HepG2 (cell line): Measurements from ENCODE around the gene PIP5K1A. TPM values are rescaled to one million over a fixed set of nuclear protein-coding genes. Genes with fewer than 3 reads are reported as not detected.

Source experiments
- AGO2 ChIP-seq: fragments of 200-400 bp; formaldehyde crosslinking; optimal IDR thresholded peaks from 2 replicates; pipeline ENCODE3; 2017; ENCODE audit warnings: mild to moderate bottlenecking, low read depth, low read length, moderate library complexity
- ASH2L ChIP-seq: fragments of 300-600, 200-600 bp; sonication (generic); IDR thresholded peaks from 2 replicates; pipeline ENCODE4 v1.7.0; 2017; ENCODE audit warnings: low read depth, mild to moderate bottlenecking, moderate library complexity, mixed read lengths, low read length; ENCODE audit not compliant: insufficient read length
- GABPA ChIP-seq, 2 experiments: IDR thresholded peaks; 2 replicates each; pipeline ENCODE4 v1.6.1; 2011 to 2016; ENCODE audit warnings: low read depth in 2 of 2, low read length in 1 of 2, missing biosample characterization in 1 of 2, missing genetic modification characterization in 1 of 2
- KMT2A ChIP-seq: sonication (generic); formaldehyde crosslinking; IDR thresholded peaks from 2 replicates; pipeline ENCODE4 v1.4.0; 2020; ENCODE audit warnings: missing genetic modification reagents
- NFE2 ChIP-seq: sonication (generic); formaldehyde crosslinking; IDR thresholded peaks from 2 replicates; pipeline ENCODE4 v1.4.0; 2020; ENCODE audit warnings: missing genetic modification reagents
- NKX3-1 ChIP-seq: sonication (generic); formaldehyde crosslinking; IDR thresholded peaks from 2 replicates; pipeline ENCODE4 v1.5.0; 2020; ENCODE audit warnings: missing genetic modification reagents
- RBAK ChIP-seq: sonication (generic); formaldehyde crosslinking; IDR thresholded peaks from 2 replicates; pipeline ENCODE4 v1.5.1; 2020; ENCODE audit warnings: mild to moderate bottlenecking, missing genetic modification reagents
- ZNF337 ChIP-seq: sonication (generic); formaldehyde crosslinking; IDR thresholded peaks from 2 replicates; pipeline ENCODE4 v1.5.1; 2020; ENCODE audit warnings: missing genetic modification reagents, low read depth, mild to moderate bottlenecking, borderline replicate concordance
- ZNF619 ChIP-seq: sonication (generic); formaldehyde crosslinking; IDR thresholded peaks from 2 replicates; pipeline ENCODE4 v1.4.0; 2020; ENCODE audit warnings: mild to moderate bottlenecking, missing genetic modification reagents
- polyA plus RNA-seq, 8 experiments: library from polyadenylated mRNA; depleted of rRNA in 3 of 8; stranded (reverse) in 7 of 8; unstranded in 1 of 8; fragments of >200 nt; fragmentation: Illumina TruSeq in 4 of 8; extraction: Trizol in 4 of 8; gene quantifications; 2 replicates each; pipeline versions ENCODE4 v1.2.1 to v1.2.3, GENCODE V29; 2011 to 2016; ENCODE audit warnings: low read depth in 4 of 8, missing spikeins in 1 of 8, mixed read lengths in 1 of 8; ENCODE audit not compliant: insufficient read depth in 1 of 8
- total RNA-seq, 5 experiments: library from RNA; depleted of rRNA; stranded (reverse); fragments of >200 nt; fragmentation: Illumina TruSeq; extraction: Trizol; gene quantifications; 2 replicates each; pipeline ENCODE4 v1.2.3, GENCODE V29; 2016; ENCODE audit warnings: low read depth in 1 of 5
- TF ChIP-seq, protein P1 (sequence below): IDR thresholded peaks from 2 replicates; pipeline ENCODE4 v1.6.1; 2012; ENCODE audit warnings: low read length, improper control_type of control experiment
- TF ChIP-seq, protein P2 (sequence below), 2 experiments: IDR thresholded peaks; 2 replicates each; pipeline ENCODE4 v1.6.1; 2011 to 2012; ENCODE audit warnings: low read length in 2 of 2, borderline replicate concordance in 1 of 2, low read depth in 1 of 2, mild to moderate bottlenecking in 1 of 2, moderate library complexity in 1 of 2
- TF ChIP-seq, protein P3 (sequence below): IDR thresholded peaks from 2 replicates; pipeline ENCODE4 v1.6.1; 2016
- TF ChIP-seq, protein P4 (sequence below): IDR thresholded peaks from 2 replicates; pipeline ENCODE4 v1.6.1; 2016; ENCODE audit warnings: low read depth, missing genetic modification reagents, missing compliant biosample characterization

The PIP5K1A gene
- total and polyA plus RNA-seq, 2 of the 13 experiments (the other 11 are each of a cell fraction or from before 2014, with no cell fraction given): 45.3 to 65.1 TPM

DNA sequence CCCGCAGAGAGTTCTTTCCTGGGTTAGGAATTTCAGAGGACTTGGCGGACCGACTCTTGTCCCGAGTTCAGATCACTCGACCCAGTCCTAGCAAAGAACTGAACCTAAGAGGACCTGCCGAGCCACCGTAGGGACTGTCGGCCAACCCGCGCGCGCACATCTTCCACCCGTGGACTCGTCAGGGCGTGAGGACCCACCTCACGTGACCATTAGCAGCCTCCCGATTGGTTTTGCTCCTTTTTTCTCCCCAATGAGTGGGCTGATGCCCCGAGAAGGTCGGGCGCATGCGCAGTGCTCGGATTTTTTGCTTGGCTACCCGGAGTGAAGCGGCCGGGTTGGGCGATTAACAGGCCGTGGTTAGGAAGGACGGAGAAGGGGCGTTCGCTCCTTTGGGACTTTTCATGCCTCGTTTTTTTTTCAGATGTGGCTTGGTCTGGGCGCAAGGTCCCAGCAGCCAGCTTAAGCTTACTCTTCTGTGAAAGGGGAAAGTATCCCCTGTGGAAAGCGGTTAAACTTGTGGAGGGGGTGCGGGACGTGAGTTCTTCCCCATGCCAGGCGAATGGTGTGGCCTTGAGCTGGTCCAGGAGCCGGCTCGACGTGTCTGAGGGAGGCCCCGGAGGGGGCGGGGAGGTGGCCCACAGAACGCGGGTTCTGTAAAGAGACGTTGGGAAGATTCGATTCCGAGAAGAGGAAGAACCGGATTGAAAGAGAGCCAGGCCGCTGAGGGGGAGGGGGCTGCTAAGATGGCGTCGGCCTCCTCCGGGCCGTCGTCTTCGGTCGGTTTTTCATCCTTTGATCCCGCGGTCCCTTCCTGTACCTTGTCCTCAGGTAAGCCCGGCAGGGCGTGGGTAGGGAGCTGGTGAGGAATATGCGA is at the start of gene PIP5K1A (continued):
- TF ChIP-seq ASH2L: peak; percentile 52
- no peak for TF ChIP-seq RBAK (CRISPR knock-in tag)
- TF ChIP-seq GABPA (IDR thresholded peaks at IDR 0.05; ENCODE audit: low read depth, low read length): no peak
- TF ChIP-seq GABPA (CRISPR knock-in tag; IDR thresholded peaks at IDR 0.05; ENCODE audit: low read depth): no peak
- TF ChIP-seq, protein P1, sequence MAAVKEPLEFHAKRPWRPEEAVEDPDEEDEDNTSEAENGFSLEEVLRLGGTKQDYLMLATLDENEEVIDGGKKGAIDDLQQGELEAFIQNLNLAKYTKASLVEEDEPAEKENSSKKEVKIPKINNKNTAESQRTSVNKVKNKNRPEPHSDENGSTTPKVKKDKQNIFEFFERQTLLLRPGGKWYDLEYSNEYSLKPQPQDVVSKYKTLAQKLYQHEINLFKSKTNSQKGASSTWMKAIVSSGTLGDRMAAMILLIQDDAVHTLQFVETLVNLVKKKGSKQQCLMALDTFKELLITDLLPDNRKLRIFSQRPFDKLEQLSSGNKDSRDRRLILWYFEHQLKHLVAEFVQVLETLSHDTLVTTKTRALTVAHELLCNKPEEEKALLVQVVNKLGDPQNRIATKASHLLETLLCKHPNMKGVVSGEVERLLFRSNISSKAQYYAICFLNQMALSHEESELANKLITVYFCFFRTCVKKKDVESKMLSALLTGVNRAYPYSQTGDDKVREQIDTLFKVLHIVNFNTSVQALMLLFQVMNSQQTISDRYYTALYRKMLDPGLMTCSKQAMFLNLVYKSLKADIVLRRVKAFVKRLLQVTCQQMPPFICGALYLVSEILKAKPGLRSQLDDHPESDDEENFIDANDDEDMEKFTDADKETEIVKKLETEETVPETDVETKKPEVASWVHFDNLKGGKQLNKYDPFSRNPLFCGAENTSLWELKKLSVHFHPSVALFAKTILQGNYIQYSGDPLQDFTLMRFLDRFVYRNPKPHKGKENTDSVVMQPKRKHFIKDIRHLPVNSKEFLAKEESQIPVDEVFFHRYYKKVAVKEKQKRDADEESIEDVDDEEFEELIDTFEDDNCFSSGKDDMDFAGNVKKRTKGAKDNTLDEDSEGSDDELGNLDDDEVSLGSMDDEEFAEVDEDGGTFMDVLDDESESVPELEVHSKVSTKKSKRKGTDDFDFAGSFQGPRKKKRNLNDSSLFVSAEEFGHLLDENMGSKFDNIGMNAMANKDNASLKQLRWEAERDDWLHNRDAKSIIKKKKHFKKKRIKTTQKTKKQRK: no peak
- TF ChIP-seq ZNF619 (CRISPR knock-in tag): no peak
- no peak for TF ChIP-seq NKX3-1
- TF ChIP-seq, protein P2, sequence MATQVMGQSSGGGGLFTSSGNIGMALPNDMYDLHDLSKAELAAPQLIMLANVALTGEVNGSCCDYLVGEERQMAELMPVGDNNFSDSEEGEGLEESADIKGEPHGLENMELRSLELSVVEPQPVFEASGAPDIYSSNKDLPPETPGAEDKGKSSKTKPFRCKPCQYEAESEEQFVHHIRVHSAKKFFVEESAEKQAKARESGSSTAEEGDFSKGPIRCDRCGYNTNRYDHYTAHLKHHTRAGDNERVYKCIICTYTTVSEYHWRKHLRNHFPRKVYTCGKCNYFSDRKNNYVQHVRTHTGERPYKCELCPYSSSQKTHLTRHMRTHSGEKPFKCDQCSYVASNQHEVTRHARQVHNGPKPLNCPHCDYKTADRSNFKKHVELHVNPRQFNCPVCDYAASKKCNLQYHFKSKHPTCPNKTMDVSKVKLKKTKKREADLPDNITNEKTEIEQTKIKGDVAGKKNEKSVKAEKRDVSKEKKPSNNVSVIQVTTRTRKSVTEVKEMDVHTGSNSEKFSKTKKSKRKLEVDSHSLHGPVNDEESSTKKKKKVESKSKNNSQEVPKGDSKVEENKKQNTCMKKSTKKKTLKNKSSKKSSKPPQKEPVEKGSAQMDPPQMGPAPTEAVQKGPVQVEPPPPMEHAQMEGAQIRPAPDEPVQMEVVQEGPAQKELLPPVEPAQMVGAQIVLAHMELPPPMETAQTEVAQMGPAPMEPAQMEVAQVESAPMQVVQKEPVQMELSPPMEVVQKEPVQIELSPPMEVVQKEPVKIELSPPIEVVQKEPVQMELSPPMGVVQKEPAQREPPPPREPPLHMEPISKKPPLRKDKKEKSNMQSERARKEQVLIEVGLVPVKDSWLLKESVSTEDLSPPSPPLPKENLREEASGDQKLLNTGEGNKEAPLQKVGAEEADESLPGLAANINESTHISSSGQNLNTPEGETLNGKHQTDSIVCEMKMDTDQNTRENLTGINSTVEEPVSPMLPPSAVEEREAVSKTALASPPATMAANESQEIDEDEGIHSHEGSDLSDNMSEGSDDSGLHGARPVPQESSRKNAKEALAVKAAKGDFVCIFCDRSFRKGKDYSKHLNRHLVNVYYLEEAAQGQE (IDR thresholded peaks at IDR 0.05; ENCODE audit: borderline replicate concordance in 1 of 2, low read depth in 1 of 2, low read length in 2 of 2): peak in 1 of 2 experiments; percentile 12; a peak in 1 of 4 replicates
- peak; percentile 64 for TF ChIP-seq KMT2A (CRISPR knock-in tag)
- TF ChIP-seq, protein P3, sequence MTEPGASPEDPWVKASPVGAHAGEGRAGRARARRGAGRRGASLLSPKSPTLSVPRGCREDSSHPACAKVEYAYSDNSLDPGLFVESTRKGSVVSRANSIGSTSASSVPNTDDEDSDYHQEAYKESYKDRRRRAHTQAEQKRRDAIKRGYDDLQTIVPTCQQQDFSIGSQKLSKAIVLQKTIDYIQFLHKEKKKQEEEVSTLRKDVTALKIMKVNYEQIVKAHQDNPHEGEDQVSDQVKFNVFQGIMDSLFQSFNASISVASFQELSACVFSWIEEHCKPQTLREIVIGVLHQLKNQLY (CRISPR knock-in tag): no peak
- 0 out of 2 replicates have a peak, but pooled peaks have one; percentile 16 for TF ChIP-seq ZNF337 (CRISPR knock-in tag)
- TF ChIP-seq, protein P4, sequence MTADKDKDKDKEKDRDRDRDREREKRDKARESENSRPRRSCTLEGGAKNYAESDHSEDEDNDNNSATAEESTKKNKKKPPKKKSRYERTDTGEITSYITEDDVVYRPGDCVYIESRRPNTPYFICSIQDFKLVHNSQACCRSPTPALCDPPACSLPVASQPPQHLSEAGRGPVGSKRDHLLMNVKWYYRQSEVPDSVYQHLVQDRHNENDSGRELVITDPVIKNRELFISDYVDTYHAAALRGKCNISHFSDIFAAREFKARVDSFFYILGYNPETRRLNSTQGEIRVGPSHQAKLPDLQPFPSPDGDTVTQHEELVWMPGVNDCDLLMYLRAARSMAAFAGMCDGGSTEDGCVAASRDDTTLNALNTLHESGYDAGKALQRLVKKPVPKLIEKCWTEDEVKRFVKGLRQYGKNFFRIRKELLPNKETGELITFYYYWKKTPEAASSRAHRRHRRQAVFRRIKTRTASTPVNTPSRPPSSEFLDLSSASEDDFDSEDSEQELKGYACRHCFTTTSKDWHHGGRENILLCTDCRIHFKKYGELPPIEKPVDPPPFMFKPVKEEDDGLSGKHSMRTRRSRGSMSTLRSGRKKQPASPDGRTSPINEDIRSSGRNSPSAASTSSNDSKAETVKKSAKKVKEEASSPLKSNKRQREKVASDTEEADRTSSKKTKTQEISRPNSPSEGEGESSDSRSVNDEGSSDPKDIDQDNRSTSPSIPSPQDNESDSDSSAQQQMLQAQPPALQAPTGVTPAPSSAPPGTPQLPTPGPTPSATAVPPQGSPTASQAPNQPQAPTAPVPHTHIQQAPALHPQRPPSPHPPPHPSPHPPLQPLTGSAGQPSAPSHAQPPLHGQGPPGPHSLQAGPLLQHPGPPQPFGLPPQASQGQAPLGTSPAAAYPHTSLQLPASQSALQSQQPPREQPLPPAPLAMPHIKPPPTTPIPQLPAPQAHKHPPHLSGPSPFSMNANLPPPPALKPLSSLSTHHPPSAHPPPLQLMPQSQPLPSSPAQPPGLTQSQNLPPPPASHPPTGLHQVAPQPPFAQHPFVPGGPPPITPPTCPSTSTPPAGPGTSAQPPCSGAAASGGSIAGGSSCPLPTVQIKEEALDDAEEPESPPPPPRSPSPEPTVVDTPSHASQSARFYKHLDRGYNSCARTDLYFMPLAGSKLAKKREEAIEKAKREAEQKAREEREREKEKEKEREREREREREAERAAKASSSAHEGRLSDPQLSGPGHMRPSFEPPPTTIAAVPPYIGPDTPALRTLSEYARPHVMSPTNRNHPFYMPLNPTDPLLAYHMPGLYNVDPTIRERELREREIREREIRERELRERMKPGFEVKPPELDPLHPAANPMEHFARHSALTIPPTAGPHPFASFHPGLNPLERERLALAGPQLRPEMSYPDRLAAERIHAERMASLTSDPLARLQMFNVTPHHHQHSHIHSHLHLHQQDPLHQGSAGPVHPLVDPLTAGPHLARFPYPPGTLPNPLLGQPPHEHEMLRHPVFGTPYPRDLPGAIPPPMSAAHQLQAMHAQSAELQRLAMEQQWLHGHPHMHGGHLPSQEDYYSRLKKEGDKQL (CRISPR knock-in tag): no peak
- TF ChIP-seq NFE2: no peak
- peak; percentile 64 for TF ChIP-seq AGO2
